Activated naive CD4-positive, alpha-beta T cell treated with Interleukin-2 at 50 U/mL for 16 hours (primary cell): ENCODE measurements around the gene EEFSEC.

Source experiments
- DNase-seq: peaks from one replicate; pipeline ENCODE4 v3.0.0-alpha.2; 2020

Gene EEFSEC

GRCh38 chr3:128339491-128340012 lies 186.3 kb downstream of the EEFSEC start:
- no peak for DNase-seq

- DNase-seq: no peak
Measured at GRCh38 chr3:128340198-128340903, 187.1 kb downstream of the EEFSEC start.

- no peak for DNase-seq
Measured at GRCh38 chr3:128340904-128341555, 187.7 kb downstream of the EEFSEC start.

- no peak for DNase-seq
Measured at GRCh38 chr3:128341659-128342395, 188.5 kb downstream of the EEFSEC start.

- no peak for DNase-seq
Measured at GRCh38 chr3:128342701-128343180, 189.5 kb downstream of the EEFSEC start.

GRCh38 chr3:128343287-128344051 lies 190.2 kb downstream of the EEFSEC start:
- DNase-seq: no peak

GRCh38 chr3:128344052-128344735 lies 190.9 kb downstream of the EEFSEC start:
- no peak for DNase-seq

- no peak for DNase-seq
Measured at GRCh38 chr3:128345196-128345595, 191.9 kb downstream of the EEFSEC start.

GRCh38 chr3:128346562-128346961 lies 193.3 kb downstream of the EEFSEC start:
- no peak for DNase-seq

- DNase-seq: no peak
Measured at GRCh38 chr3:128347282-128347681, 194.0 kb downstream of the EEFSEC start.

- DNase-seq: no peak
Measured at GRCh38 chr3:128348075-128348474, 194.8 kb downstream of the EEFSEC start.

- no peak for DNase-seq
Measured at GRCh38 chr3:128348805-128349531, 195.7 kb downstream of the EEFSEC start.

GRCh38 chr3:128349963-128350599 lies 196.8 kb downstream of the EEFSEC start:
- DNase-seq: no peak

- no peak for DNase-seq
Measured at GRCh38 chr3:128351546-128351945, 198.3 kb downstream of the EEFSEC start.

- DNase-seq: no peak
Measured at GRCh38 chr3:128352326-128352725, 199.0 kb downstream of the EEFSEC start.

- no peak for DNase-seq
Measured at GRCh38 chr3:128353361-128353965, 200.2 kb downstream of the EEFSEC start.

- no peak for DNase-seq
Measured at GRCh38 chr3:128353991-128354687, 200.9 kb downstream of the EEFSEC start.

- DNase-seq: no peak
Measured at GRCh38 chr3:128354788-128355542, 201.7 kb downstream of the EEFSEC start.

- no peak for DNase-seq
Measured at GRCh38 chr3:128355543-128355919, 202.2 kb downstream of the EEFSEC start.
